Activated T-helper 1 cell treated with anti-CD3 and anti-CD28 coated beads, Interleukin-12 subunit alpha, Interleukin-12 subunit beta, Interleukin-2, Interleukin-4 antibody, amounts not matched to agents 30 ng/mL and 10 ng/mL and 1 ng/mL, durations not matched to agents 14 hours and 24 hours and 36 hours (primary cell): Measurements from ENCODE around the gene S100A14. TPM values are rescaled to one million over a fixed set of nuclear protein-coding genes. Genes with fewer than 3 reads are reported as not detected.

ENCODE experiments used
- DNase-seq: peaks from one replicate; pipeline ENCODE4 v3.0.0; 2021; ENCODE audit warnings: low spot score
- H3K27ac Mint-ChIP-seq: one replicate; pipeline ENCODE4 v1.8.0; 2021; ENCODE audit warnings: mild to moderate bottlenecking, mixed read lengths
- H3K27me3 Mint-ChIP-seq: one replicate; pipeline ENCODE4 v1.8.0; 2022; ENCODE audit warnings: mild to moderate bottlenecking, moderate library complexity, mixed read lengths; ENCODE audit not compliant: insufficient read depth
- H3K36me3 Mint-ChIP-seq: one replicate; pipeline ENCODE4 v1.8.0; 2021; ENCODE audit warnings: low read depth, mixed read lengths
- H3K4me1 Mint-ChIP-seq: one replicate; pipeline ENCODE4 v1.8.0; 2021; ENCODE audit warnings: low read depth, mixed read lengths
- H3K4me3 Mint-ChIP-seq: one replicate; pipeline ENCODE4 v1.8.0; 2021; ENCODE audit warnings: mild to moderate bottlenecking, moderate library complexity, mixed read lengths
- H3K9me3 Mint-ChIP-seq: one replicate; pipeline ENCODE4 v1.8.0; 2021; ENCODE audit warnings: mixed read lengths
- intact Hi-C: fragments of 100-400 bp; cut with micrococcal nuclease; formaldehyde crosslinking; loops from one replicate; pipeline ENCODE4 v1.15.1; 2024
- total RNA-seq: library from RNA; stranded (reverse); gene quantifications from 2 replicates; pipeline ENCODE4 v1.2.3, GENCODE V29; 2022

Gene S100A14
- total RNA-seq, 1 donor from 2014 or later = 0.16 TPM

GRCh38 chr1:153619171-153619570 is 3.0 kb upstream of the S100A14 start:
- no peak for DNase-seq
- Mint-ChIP-seq H3K4me3 (no peak overlapping the region), H3K27ac (no peak overlapping the region), H3K36me3 (no peaks in the 10 kb centered on the region), H3K9me3 (no peaks in the 10 kb centered on the region), H3K4me1 (peaks cover 8% of the 10 kb centered on the region), H3K27me3 (no peaks in the 10 kb centered on the region)
- intact Hi-C loops = loop anchor here (10.0 kb wide), 1 partner anchor 264 kb away; the partner anchor contains the start of gene S100A9

- peaks cover 8% of the 10 kb centered on the region for H3K4me1 Mint-ChIP-seq
- no peaks in the 10 kb centered on the region for H3K36me3 Mint-ChIP-seq
- H3K9me3 Mint-ChIP-seq = no peaks in the 10 kb centered on the region
- H3K27me3 Mint-ChIP-seq = no peaks in the 10 kb centered on the region
- H3K4me3 Mint-ChIP-seq = no peak overlapping the region
- DNase-seq = peak; percentile 63
- intact Hi-C loops = loop anchor here (1.0 to 10.0 kb wide), 5 partner anchors 16 to 263 kb away; partner anchors contain the start of genes S100A6 and S100A9
- H3K27ac Mint-ChIP-seq = no peak overlapping the region
Observed at GRCh38 chr1:153617663-153618062, 1.5 kb upstream of the S100A14 start.

- H3K27ac Mint-ChIP-seq = no peak overlapping the region
- intact Hi-C loops = loop anchor here (1.0 to 10.0 kb wide), 5 partner anchors 16 to 262 kb away; partner anchors contain the start of genes S100A6 and S100A9
- peaks cover 8% of the 10 kb centered on the region for H3K4me1 Mint-ChIP-seq
- no peaks in the 10 kb centered on the region for H3K27me3 Mint-ChIP-seq
- no peak for DNase-seq
- H3K4me3 Mint-ChIP-seq = no peak overlapping the region
- no peaks in the 10 kb centered on the region for H3K9me3 Mint-ChIP-seq
- H3K36me3 Mint-ChIP-seq = no peaks in the 10 kb centered on the region
Observed at GRCh38 chr1:153616917-153617311, 789 bp upstream of the S100A14 start.

GRCh38 chr1:153615406-153615805 is 719 bp downstream of the S100A14 start:
- H3K9me3 Mint-ChIP-seq = no peaks in the 10 kb centered on the region
- H3K4me1 Mint-ChIP-seq = peaks cover 8% of the 10 kb centered on the region
- no peak overlapping the region for H3K27ac Mint-ChIP-seq
- intact Hi-C loops = loop anchor here (10.0 kb wide), 1 partner anchor 261 kb away; the partner anchor contains the start of gene S100A9
- H3K4me3 Mint-ChIP-seq = no peak overlapping the region
- no peaks in the 10 kb centered on the region for H3K36me3 Mint-ChIP-seq
- H3K27me3 Mint-ChIP-seq = peaks cover 2% of the 10 kb centered on the region
- no peak for DNase-seq

GRCh38 chr1:153614906-153615305 is 1.2 kb downstream of the S100A14 start:
- intact Hi-C loops = loop anchor here (10.0 kb wide), 1 partner anchor 260 kb away; the partner anchor contains the start of gene S100A9
- no peak overlapping the region for H3K27ac Mint-ChIP-seq
- H3K4me1 Mint-ChIP-seq = peaks cover 8% of the 10 kb centered on the region
- peaks cover 2% of the 10 kb centered on the region for H3K27me3 Mint-ChIP-seq
- no peak overlapping the region for H3K4me3 Mint-ChIP-seq
- no peaks in the 10 kb centered on the region for H3K36me3 Mint-ChIP-seq
- DNase-seq = no peak
- H3K9me3 Mint-ChIP-seq = no peaks in the 10 kb centered on the region

- peaks cover 2% of the 10 kb centered on the region for H3K27me3 Mint-ChIP-seq
- no peaks in the 10 kb centered on the region for H3K36me3 Mint-ChIP-seq
- no peaks in the 10 kb centered on the region for H3K9me3 Mint-ChIP-seq
- no peak for DNase-seq
- H3K27ac Mint-ChIP-seq = no peak overlapping the region
- intact Hi-C loops = loop anchor here (10.0 kb wide), 1 partner anchor 260 kb away; the partner anchor contains the start of gene S100A9
- H3K4me3 Mint-ChIP-seq = no peak overlapping the region
- peaks cover 8% of the 10 kb centered on the region for H3K4me1 Mint-ChIP-seq
Observed at GRCh38 chr1:153614189-153614900, 1.8 kb downstream of the S100A14 start.

- Mint-ChIP-seq H3K4me3 (no peak overlapping the region), H3K9me3 (no peaks in the 10 kb centered on the region), H3K4me1 (peaks cover 8% of the 10 kb centered on the region), H3K36me3 (no peaks in the 10 kb centered on the region), H3K27me3 (peaks cover 2% of the 10 kb centered on the region), H3K27ac (no peak overlapping the region)
- intact Hi-C loops = loop anchor here (10.0 kb wide), 1 partner anchor 259 kb away; the partner anchor contains the start of gene S100A9
- DNase-seq = no peak
Observed at GRCh38 chr1:153613406-153613805, 2.7 kb downstream of the S100A14 start.

GRCh38 chr1:153612755-153613331 is 3.3 kb downstream of the S100A14 start, which contains the start of gene S100A16:
Gene S100A16, minus strand, starts transcription at chr1:153613137. Its CDS starts 4,986 bp downstream, at chr1:153608151.
- Mint-ChIP-seq H3K27me3 (peaks cover 2% of the 10 kb centered on the region), H3K27ac (no peak within 1 kb of the TSS), H3K4me1 (peaks cover 5% of the 10 kb centered on the region), H3K4me3 (no peak within 1 kb of the TSS), H3K36me3 (no peaks in the 10 kb centered on the region), H3K9me3 (no peaks in the 10 kb centered on the region)
- DNase-seq = no peak
- intact Hi-C loops = loop anchor here (10.0 kb wide), 1 partner anchor 258 kb away; the partner anchor contains the start of gene S100A9

- intact Hi-C loops = loop anchor here (10.0 kb wide), 1 partner anchor 257 kb away; the partner anchor contains the start of gene S100A9
- Mint-ChIP-seq H3K36me3 (no peaks in the 10 kb centered on the region), H3K4me1 (no peaks in the 10 kb centered on the region), H3K9me3 (no peaks in the 10 kb centered on the region), H3K4me3 (no peak overlapping the region), H3K27ac (no peak overlapping the region), H3K27me3 (peaks cover 2% of the 10 kb centered on the region)
- DNase-seq = no peak
Observed at GRCh38 chr1:153612111-153612754, 3.9 kb downstream of the S100A14 start.

- Mint-ChIP-seq H3K4me1 (no peaks in the 10 kb centered on the region), H3K9me3 (no peaks in the 10 kb centered on the region), H3K27ac (no peak overlapping the region), H3K36me3 (no peaks in the 10 kb centered on the region), H3K4me3 (no peak overlapping the region), H3K27me3 (peaks cover 2% of the 10 kb centered on the region)
- intact Hi-C loops = loop anchor here (10.0 kb wide), 1 partner anchor 257 kb away; the partner anchor contains the start of gene S100A9
- DNase-seq = no peak
Observed at GRCh38 chr1:153611356-153611755, 4.8 kb downstream of the S100A14 start.

GRCh38 chr1:153610811-153611301 is 5.3 kb downstream of the S100A14 start:
- H3K4me1 Mint-ChIP-seq = no peaks in the 10 kb centered on the region
- DNase-seq = no peak
- no peak overlapping the region for H3K4me3 Mint-ChIP-seq
- peaks cover 2% of the 10 kb centered on the region for H3K27me3 Mint-ChIP-seq
- H3K27ac Mint-ChIP-seq = no peak overlapping the region
- H3K36me3 Mint-ChIP-seq = no peaks in the 10 kb centered on the region
- intact Hi-C loops = loop anchor here (10.0 kb wide), 1 partner anchor 256 kb away; the partner anchor contains the start of gene S100A9
- H3K9me3 Mint-ChIP-seq = no peaks in the 10 kb centered on the region

GRCh38 chr1:153610334-153610733 is 5.8 kb downstream of the S100A14 start:
- Mint-ChIP-seq H3K9me3 (no peaks in the 10 kb centered on the region), H3K4me3 (no peak overlapping the region), H3K27me3 (peaks cover 2% of the 10 kb centered on the region), H3K36me3 (no peaks in the 10 kb centered on the region), H3K27ac (no peak overlapping the region), H3K4me1 (no peaks in the 10 kb centered on the region)
- no peak for DNase-seq
- intact Hi-C loops = loop anchor here (10.0 kb wide), 1 partner anchor 256 kb away; the partner anchor contains the start of gene S100A9
